ENCODE measurements around the gene IGF1R.

The IGF1R gene

GRCh38 chr15:98796685-98797357 lies 148.5 kb downstream of the IGF1R start:
- no peak for DNase-seq (ENCODE audit: low spot score)

DNA sequence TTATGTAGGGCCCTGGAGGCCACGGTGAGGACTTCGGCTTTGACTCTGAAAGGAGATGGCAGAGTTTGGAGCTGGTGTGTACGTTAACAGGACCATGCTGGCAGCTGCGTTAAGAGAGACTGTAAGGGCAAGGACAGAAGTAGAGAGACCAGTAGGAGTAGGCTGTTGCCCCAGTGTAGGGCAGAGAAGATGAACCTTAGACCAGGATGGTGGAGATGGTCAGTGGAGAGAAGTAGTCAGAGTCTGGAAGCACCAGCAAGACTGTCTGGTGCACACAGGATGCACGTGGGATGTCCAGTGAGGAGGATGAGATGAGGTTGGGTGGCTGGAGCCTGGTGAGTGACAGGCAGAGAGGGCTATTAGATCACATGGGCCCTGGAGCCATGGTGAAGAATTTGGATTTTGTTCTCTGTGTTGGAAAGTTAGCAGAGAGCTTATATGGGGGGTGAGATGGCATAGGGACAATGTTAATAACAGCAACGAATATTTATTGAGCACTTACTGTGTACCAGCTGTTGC lies 150.1 kb downstream of the IGF1R start:
- no peak for DNase-seq (ENCODE audit: low spot score)

DNA sequence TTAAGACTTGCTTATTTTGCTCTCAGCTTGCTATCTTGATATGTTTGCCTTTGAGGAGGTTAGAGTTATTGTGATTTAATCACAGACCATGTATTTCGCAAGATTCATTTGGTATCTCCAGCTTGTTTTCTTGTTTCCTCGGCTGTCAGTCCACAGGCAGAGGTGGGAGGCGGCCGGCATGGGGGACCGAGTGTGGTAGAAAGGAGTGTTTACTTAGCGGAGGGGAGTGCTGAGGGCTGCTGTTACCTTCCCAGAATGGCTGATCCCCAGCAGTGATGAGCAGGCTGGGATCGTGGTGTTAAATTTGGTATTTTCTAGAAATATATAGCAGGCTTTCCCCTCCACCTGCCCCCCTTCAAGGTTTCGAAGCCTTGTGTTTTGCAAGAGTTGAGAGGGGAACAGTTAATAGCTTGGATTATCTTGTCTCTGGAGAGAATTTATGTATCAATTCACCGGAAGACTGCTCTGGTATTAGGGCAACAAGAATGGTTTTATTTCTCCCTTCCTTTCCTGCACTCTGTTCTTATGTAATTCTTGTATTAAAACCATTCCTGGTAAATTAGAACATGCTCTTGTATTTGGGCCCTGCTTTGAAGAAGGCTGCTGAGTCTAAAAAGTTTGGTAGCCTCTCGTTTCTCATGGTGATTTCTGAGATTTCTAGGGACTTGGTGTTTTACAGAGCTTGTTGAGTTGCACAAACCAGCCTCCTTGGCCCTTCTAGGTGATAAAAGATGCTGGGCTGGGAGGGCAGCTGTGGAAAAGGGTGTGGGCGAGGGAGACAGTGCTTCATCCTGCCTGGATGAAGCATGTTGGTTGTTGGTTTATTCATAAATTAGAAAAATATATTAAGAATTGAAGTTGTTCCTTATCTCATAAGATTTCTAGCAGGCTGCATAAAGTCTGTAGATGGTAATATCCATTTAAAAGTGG lies 151.4 kb downstream of the IGF1R start:
- no peak for DNase-seq (ENCODE audit: low spot score)

DNA sequence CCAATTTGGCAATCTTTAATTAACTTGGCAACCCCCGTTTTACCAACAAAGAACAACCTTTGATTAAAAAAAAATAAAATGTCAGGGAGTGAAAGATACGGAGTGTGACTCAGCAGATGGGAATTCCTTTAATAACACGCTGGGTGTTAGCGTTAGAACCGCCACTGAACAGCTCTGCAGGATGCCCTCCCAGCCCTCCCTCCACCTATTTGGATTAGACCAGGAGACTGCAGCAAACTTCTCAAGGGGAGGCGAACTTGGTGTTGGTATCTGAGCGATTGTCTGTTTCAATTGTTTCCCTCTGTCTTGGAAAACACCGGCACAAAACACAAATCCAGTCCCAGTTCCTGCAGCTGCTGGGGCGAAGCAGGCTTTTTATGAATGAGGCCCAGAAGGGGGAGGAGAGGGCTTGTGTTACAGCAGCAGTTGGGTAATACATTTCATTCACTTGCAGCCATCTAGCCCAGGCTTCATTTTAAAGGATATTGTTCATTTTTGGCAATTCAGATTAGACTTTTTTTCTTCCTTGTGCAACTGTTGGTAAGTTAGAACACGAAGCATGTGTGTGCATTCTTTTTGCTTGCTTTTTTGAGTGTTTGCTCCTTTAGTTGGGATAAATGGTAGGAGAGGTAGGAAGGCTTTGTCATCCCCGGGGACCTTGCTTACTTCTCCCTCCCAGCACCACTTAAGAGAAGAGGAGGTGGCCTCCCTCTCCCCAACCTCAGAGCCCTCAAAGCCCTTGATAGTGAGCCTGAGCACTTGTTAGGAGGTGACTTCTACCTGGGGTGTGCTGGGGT lies 152.3 kb downstream of the IGF1R start:
- DNase-seq (ENCODE audit: low spot score): peak; percentile 76

DNA sequence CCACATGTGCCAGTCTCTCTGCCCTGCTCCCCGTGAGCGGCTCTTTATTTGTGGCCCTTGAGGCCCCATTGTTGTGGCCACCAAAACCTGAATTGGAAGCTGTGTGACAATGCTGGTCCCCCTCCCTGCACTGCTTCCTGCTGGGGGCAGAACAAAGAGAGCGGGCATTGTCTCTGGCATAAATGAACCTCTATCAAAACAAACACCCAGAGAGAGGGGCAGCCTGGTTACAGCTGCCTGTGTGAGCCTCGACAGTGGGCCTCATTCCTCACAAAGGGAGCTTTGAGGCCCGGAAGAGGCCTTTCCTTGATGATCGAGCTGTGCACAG lies 152.9 kb downstream of the IGF1R start:
- DNase-seq (ENCODE audit: low spot score): no peak

GRCh38 chr15:98802187-98802586 lies 153.8 kb downstream of the IGF1R start:
- DNase-seq (ENCODE audit: low spot score): no peak

GRCh38 chr15:98803228-98804056 lies 155.1 kb downstream of the IGF1R start:
- peak; percentile 77 for DNase-seq (ENCODE audit: low spot score)

DNA sequence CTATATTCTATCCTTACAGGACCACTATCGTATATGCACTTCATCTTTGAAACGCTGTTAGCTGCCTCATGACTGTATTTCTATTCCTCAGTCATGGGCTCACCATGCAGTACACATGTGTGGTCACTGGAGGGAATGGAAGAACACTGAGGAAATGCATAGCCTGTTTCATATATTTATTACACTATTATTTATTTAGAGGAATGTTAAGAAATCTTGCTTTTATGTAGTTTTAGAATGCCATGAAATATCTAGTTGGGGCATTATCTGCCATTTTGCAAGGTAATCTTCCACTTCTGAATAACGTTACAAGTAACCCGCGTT lies 155.7 kb downstream of the IGF1R start:
- DNase-seq (ENCODE audit: low spot score): no peak

- DNase-seq (ENCODE audit: low spot score): no peak
These were observed 157.3 kb downstream of the IGF1R start for GRCh38 chr15:98805434-98806274.

- no peak for DNase-seq (ENCODE audit: low spot score)
These were observed 158.0 kb downstream of the IGF1R start for GRCh38 chr15:98806275-98806895.

DNA sequence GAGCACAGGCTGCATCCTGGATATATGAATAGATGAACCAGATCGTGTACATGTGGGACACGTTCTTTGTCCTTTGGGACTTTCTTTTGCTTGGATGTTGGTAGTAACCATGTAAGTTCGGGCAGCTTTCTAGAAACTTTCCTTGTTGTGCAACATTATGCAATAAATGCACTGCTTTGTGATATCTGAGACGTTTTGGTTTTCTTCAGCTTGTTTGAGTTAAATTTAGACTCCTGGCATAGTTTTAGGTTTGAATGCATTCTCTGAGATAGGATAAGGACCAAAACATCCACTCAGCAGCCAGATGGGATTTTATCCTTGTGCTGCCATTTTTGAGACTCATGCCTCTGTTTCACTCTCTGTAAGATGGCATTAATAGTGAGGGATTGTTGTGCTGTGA lies 158.9 kb downstream of the IGF1R start:
- DNase-seq (ENCODE audit: low spot score): no peak

DNA sequence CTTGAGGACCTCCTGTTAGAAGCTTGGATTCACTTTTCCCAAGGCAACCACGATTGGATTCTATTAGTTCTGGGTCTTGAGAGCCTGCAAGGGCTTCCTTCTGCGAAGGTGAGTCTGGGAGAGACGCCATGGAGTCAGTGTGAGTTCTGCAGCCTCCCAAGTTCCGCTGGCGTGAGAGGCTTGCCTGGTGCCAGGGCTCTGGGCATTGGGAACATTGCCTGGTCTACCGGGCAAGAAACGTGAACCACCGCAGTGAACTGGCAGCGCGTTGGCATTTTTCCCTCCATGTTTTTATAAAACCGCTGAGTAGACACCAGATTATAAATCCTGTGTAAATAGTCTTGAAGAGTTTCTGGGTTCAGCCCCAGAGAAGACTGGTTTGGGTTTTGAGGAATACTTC lies 160.9 kb downstream of the IGF1R start:
- no peak for DNase-seq (ENCODE audit: low spot score)

GRCh38 chr15:98812716-98813446 lies 164.5 kb downstream of the IGF1R start:
- no peak for DNase-seq (ENCODE audit: low spot score)

GRCh38 chr15:98813951-98814350 lies 165.6 kb downstream of the IGF1R start:
- no peak for DNase-seq (ENCODE audit: low spot score)

- no peak for DNase-seq (ENCODE audit: low spot score)
These were observed 166.9 kb downstream of the IGF1R start for GRCh38 chr15:98815207-98815606.

- no peak for DNase-seq (ENCODE audit: low spot score)
These were observed 169.4 kb downstream of the IGF1R start for GRCh38 chr15:98817745-98818144.

GRCh38 chr15:98823012-98823458 lies 174.7 kb downstream of the IGF1R start:
- DNase-seq (ENCODE audit: low spot score): peak; percentile 86

DNA sequence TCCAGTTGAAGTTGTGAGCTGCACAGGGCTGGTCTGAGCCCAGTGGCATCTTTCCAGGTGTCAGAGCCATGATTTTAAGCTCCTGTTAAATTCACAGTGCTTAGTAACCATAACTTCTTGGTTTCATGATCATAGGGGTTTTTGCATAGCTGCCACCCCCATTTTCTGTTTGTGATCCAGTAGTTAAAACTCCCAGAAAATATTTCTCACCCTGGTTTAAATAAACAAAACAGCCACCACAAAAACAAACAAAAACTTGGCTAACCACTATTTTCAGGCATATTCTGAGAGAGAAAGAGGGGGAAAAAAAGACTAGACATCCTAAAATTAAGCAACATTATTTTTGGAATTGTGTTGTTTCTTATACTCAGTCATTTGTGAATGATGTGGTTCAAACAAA lies 175.3 kb downstream of the IGF1R start:
- no peak for DNase-seq (ENCODE audit: low spot score)

DNA sequence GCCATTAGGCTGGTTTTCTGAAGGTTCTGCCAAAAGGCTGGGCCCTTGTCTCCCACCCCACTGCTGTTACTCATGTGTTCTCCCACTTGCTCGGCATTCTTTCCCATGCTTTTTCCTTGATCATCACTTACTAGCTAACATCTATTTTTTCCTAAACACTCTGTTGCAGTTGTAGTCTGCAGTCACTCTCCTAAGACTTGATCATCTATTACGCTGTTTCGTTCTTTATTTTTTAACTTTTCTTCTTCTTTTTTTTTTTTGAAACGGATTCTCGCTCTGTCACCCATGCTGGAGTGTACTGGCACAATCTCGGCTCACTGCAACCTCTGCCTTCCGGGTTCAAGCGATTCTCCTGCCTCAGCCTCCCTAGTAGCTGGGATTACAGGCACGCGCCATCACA lies 176.3 kb downstream of the IGF1R start:
- DNase-seq (ENCODE audit: low spot score): no peak

DNA sequence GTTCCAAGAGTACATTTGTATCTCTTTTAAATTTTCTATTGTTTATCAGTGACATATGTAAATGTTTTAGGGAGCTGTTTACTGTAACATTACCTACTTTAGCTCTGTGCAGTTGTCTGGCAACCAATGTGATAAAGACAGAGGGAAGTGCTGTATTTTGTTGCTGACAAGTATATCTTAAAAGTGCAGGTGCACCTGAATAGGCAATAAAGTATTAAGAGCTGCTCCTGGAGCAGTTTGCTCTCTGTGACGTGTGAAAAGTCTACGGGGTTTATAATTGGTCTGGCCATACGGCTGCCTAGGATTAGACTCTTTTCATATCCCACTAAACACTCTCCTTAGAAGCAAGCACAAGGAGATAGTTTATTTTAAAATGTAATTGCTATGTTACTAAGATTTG lies 178.3 kb downstream of the IGF1R start:
- no peak for DNase-seq (ENCODE audit: low spot score)
